Peyer's patch (tissue), 4 donors: ENCODE data around the gene SEZ6. TPM values are rescaled to one million over a fixed set of nuclear protein-coding genes. Genes with fewer than 3 reads are reported as not detected.

Experiments used
- DNase-seq, 3 donors: peaks; one replicate each; pipeline ENCODE4 v3.0.0-alpha.2; 2017 to 2019
- H3K27ac ChIP-seq, 4 donors: fragments of 200-600 bp; sonication (generic); one replicate each; pipeline ENCODE4 v1.5.1; 2016 to 2019
- H3K27me3 ChIP-seq, 2 donors: fragments of 200-600 bp; sonication (generic); one replicate each; pipeline ENCODE4 v1.5.1; 2019
- H3K36me3 ChIP-seq, 3 donors: fragments of 200-600 bp; sonication (generic); one replicate each; pipeline ENCODE4 v1.5.1; 2016 to 2019
- H3K4me1 ChIP-seq, 4 donors: fragments of 200-600 bp; sonication (generic); one replicate each; pipeline ENCODE4 v1.5.1; 2016 to 2019
- H3K4me3 ChIP-seq, 4 donors: fragments of 200-600 bp; sonication (generic); 1 replicate in 3 of 4; 2 replicates in 1 of 4; pipeline ENCODE4 v1.5.1; 2016 to 2019; ENCODE audit warnings: mild to moderate bottlenecking in 1 of 4
- H3K9me3 ChIP-seq, 4 donors: fragments of 200-600 bp; sonication (generic); one replicate each; pipeline ENCODE4 v1.5.1; 2016 to 2019; ENCODE audit warnings: mild to moderate bottlenecking in 1 of 4
- CTCF ChIP-seq, 6 experiments: fragments of 450-650 bp in 4 of 6; fragments of 200-600 bp in 2 of 6; sonication (generic) in 1 of 6; IDR thresholded peaks; one replicate each; pipeline ENCODE4 v1.5.1; 2017 to 2019; ENCODE audit warnings: antibody characterized with exemption in 6 of 6, mild to moderate bottlenecking in 3 of 6, moderate library complexity in 1 of 6
- POLR2A ChIP-seq, 2 donors: fragments of 450-650 bp; IDR thresholded peaks; one replicate each; pipeline ENCODE4 v1.5.1; 2017; ENCODE audit warnings: antibody characterized with exemption in 2 of 2, mild to moderate bottlenecking in 2 of 2, moderate library complexity in 2 of 2
- total RNA-seq, 4 donors: library from RNA; depleted of rRNA; stranded (reverse); fragments of >200 nt; gene quantifications; one replicate each; pipeline ENCODE4 v1.1.0, GENCODE V29; 2016

SEZ6 gene
- total RNA-seq, 4 donors from 2014 or later, result 0.66 to 1.1 TPM; not detected in 2

- Histone ChIP-seq H3K4me3 (no peak overlapping the region), H3K27ac (no peak overlapping the region), H3K36me3 (no peaks in the 10 kb centered on the region), H3K9me3 (no peaks in the 10 kb centered on the region), H3K27me3 (no peaks in the 10 kb centered on the region), H3K4me1 (peaks cover 0 to 8% (median 3%) of the 10 kb centered on the region in 4 donors)
- DNase-seq, result no peak
- TF ChIP-seq CTCF (IDR thresholded peaks at IDR 0.05) (no peak), POLR2A (IDR thresholded peaks at IDR 0.05) (no peak)
These were observed 34.1 kb upstream of the SEZ6 start for GRCh38 chr17:29039764-29040598.

GRCh38 chr17:29038085-29038795 is 32.4 kb upstream of the SEZ6 start:
- no peak for DNase-seq
- Histone ChIP-seq H3K9me3 (peaks cover 0 to 7% (median 0%) of the 10 kb centered on the region in 4 donors), H3K4me3 (no peak overlapping the region), H3K27ac (no peak overlapping the region), H3K27me3 (no peaks in the 10 kb centered on the region), H3K36me3 (no peaks in the 10 kb centered on the region), H3K4me1 (peaks cover 0 to 8% (median 3%) of the 10 kb centered on the region in 4 donors)
- TF ChIP-seq POLR2A (IDR thresholded peaks at IDR 0.05) (no peak), CTCF (IDR thresholded peaks at IDR 0.05) (no peak)

GRCh38 chr17:29037739-29038084 is 31.9 kb upstream of the SEZ6 start:
- H3K27me3 ChIP-seq, result no peaks in the 10 kb centered on the region
- no peak overlapping the region for H3K4me3 ChIP-seq
- H3K36me3 ChIP-seq, result no peaks in the 10 kb centered on the region
- H3K27ac ChIP-seq, result no peak overlapping the region
- peaks cover 0 to 3% (median under 1%) of the 10 kb centered on the region in 4 donors for H3K4me1 ChIP-seq
- peaks cover 0 to 7% (median 0%) of the 10 kb centered on the region in 4 donors for H3K9me3 ChIP-seq
- no peak for DNase-seq
- TF ChIP-seq CTCF (IDR thresholded peaks at IDR 0.05), result no peak
- no peak for TF ChIP-seq POLR2A (IDR thresholded peaks at IDR 0.05)

- TF ChIP-seq CTCF (IDR thresholded peaks at IDR 0.05), result no peak
- no peak for TF ChIP-seq POLR2A (IDR thresholded peaks at IDR 0.05)
- H3K4me1 ChIP-seq, result no peaks in the 10 kb centered on the region
- no peak overlapping the region for H3K4me3 ChIP-seq
- H3K36me3 ChIP-seq, result no peaks in the 10 kb centered on the region
- DNase-seq, result no peak
- peaks cover 0 to 7% (median 0%) of the 10 kb centered on the region in 4 donors for H3K9me3 ChIP-seq
- H3K27ac ChIP-seq, result no peak overlapping the region
- peaks cover 0 to 5% of the 10 kb centered on the region in 2 donors for H3K27me3 ChIP-seq
These were observed 30.8 kb upstream of the SEZ6 start for GRCh38 chr17:29036584-29036983.

- no peak overlapping the region for H3K27ac ChIP-seq
- H3K9me3 ChIP-seq, result peaks cover 0 to 7% (median 0%) of the 10 kb centered on the region in 4 donors
- H3K27me3 ChIP-seq, result peaks cover 0 to 5% of the 10 kb centered on the region in 2 donors
- H3K36me3 ChIP-seq, result no peaks in the 10 kb centered on the region
- no peak overlapping the region for H3K4me3 ChIP-seq
- TF ChIP-seq POLR2A (IDR thresholded peaks at IDR 0.05) (no peak), CTCF (IDR thresholded peaks at IDR 0.05) (no peak)
- H3K4me1 ChIP-seq, result no peaks in the 10 kb centered on the region
- no peak for DNase-seq
These were observed 28.7 kb upstream of the SEZ6 start for GRCh38 chr17:29034510-29034909.
